SK-N-SH treated with all-trans-retinoic acid at 6 μM for 48 hours (cell line): ENCODE measurements around the gene CRTC3.

Source experiments
- ATAC-seq: fragments of 200-7000 bp; cut with Tn5 transposase; 3 replicates; pipeline ENCODE4 v1.9.1; 2020; ENCODE audit warnings: mild to moderate bottlenecking, moderate library complexity
- ARNTL ChIP-seq: fragments of 450-650 bp; formaldehyde crosslinking; IDR thresholded peaks from 2 replicates; pipeline ENCODE4 v1.5.0; 2020; ENCODE audit warnings: low read depth, mild to moderate bottlenecking, moderate library complexity, borderline replicate concordance
- BACH2 ChIP-seq: fragments of 250-450 bp; sonication (Bioruptor Pico); IDR thresholded peaks from 2 replicates; pipeline ENCODE4 v1.9.0; 2021; ENCODE audit warnings: mild to moderate bottlenecking, borderline replicate concordance
- CSDC2 ChIP-seq: fragments of 250-450 bp; sonication (Bioruptor Pico); IDR thresholded peaks from 2 replicates; pipeline ENCODE4 v1.5.0; 2020; ENCODE audit warnings: mild to moderate bottlenecking, moderate library complexity
- CSRNP3 ChIP-seq: fragments of 250-450 bp; sonication (Bioruptor Pico); IDR thresholded peaks from 2 replicates; pipeline ENCODE4 v1.5.1; 2021; ENCODE audit warnings: mild to moderate bottlenecking, moderate library complexity
- ESRRG ChIP-seq: fragments of 250-450 bp; sonication (Bioruptor Pico); IDR thresholded peaks from 2 replicates; pipeline ENCODE4 v1.6.1; 2021; ENCODE audit warnings: mild to moderate bottlenecking
- GLIS3 ChIP-seq: fragments of 250-450 bp; sonication (Bioruptor Pico); IDR thresholded peaks from 2 replicates; pipeline ENCODE4 v1.5.0; 2020; ENCODE audit warnings: mild to moderate bottlenecking, moderate library complexity
- ISL1 ChIP-seq: fragments of 250-450 bp; sonication (Bioruptor Pico); IDR thresholded peaks from 2 replicates; pipeline ENCODE4 v2.1.2; 2022; ENCODE audit warnings: mild to moderate bottlenecking, moderate library complexity
- OSR1 ChIP-seq: fragments of 250-450 bp; sonication (Bioruptor Pico); IDR thresholded peaks from 2 replicates; pipeline ENCODE4 v1.8.0; 2022; ENCODE audit warnings: moderate library complexity, mild to moderate bottlenecking, inconsistent platforms
- PPARA ChIP-seq: fragments of 250-450 bp; sonication (Bioruptor Pico); IDR thresholded peaks from 2 replicates; pipeline ENCODE4 v1.5.0; 2020; ENCODE audit warnings: mild to moderate bottlenecking, borderline replicate concordance
- RARB ChIP-seq: fragments of 250-450 bp; sonication (Bioruptor Pico); IDR thresholded peaks from 2 replicates; pipeline ENCODE4 v1.8.0; 2021; ENCODE audit warnings: mild to moderate bottlenecking, moderate library complexity
- SNAI2 ChIP-seq: fragments of 250-450 bp; sonication (Bioruptor Pico); IDR thresholded peaks from 2 replicates; pipeline ENCODE4 v1.5.0; 2020; ENCODE audit warnings: mild to moderate bottlenecking, moderate library complexity
- TCF4 ChIP-seq: fragments of 250-450 bp; sonication (Bioruptor Pico); IDR thresholded peaks from 2 replicates; pipeline ENCODE4 v1.8.0; 2021; ENCODE audit warnings: mild to moderate bottlenecking, moderate library complexity, borderline replicate concordance
- TOX ChIP-seq: fragments of 250-450 bp; sonication (Bioruptor Pico); IDR thresholded peaks from 2 replicates; pipeline ENCODE4 v1.8.0; 2021; ENCODE audit warnings: mild to moderate bottlenecking, moderate library complexity, borderline replicate concordance
- ZFP30 ChIP-seq: fragments of 450-650 bp; formaldehyde crosslinking; IDR thresholded peaks from 2 replicates; pipeline ENCODE4 v1.5.0; 2022; ENCODE audit warnings: mild to moderate bottlenecking, moderate library complexity
- ZNF565 ChIP-seq: fragments of 450-650 bp; formaldehyde crosslinking; conservative IDR thresholded peaks from 2 replicates; pipeline ENCODE4 v1.5.0; 2020; ENCODE audit warnings: low read depth, mild to moderate bottlenecking, moderate library complexity
- ZNF70 ChIP-seq: fragments of 450-650 bp; formaldehyde crosslinking; IDR thresholded peaks from 2 replicates; pipeline ENCODE4 v1.5.0; 2020; ENCODE audit warnings: mild to moderate bottlenecking, moderate library complexity
- ZNF8 ChIP-seq: fragments of 450-650 bp; formaldehyde crosslinking; IDR thresholded peaks from 2 replicates; pipeline ENCODE4 v1.5.0; 2020; ENCODE audit warnings: mild to moderate bottlenecking, moderate library complexity
- TF ChIP-seq, protein P1 (sequence below): fragments of 250-450 bp; sonication (Bioruptor Pico); IDR thresholded peaks from 2 replicates; pipeline ENCODE4 v1.5.0; 2020; ENCODE audit warnings: mild to moderate bottlenecking, moderate library complexity
- TF ChIP-seq, protein P2 (sequence below): fragments of 250-450 bp; sonication (Bioruptor Pico); IDR thresholded peaks from 2 replicates; pipeline ENCODE4 v1.8.0; 2021; ENCODE audit warnings: low read depth, mild to moderate bottlenecking, moderate library complexity, borderline replicate concordance
- TF ChIP-seq, protein P3 (sequence below): fragments of 250-450 bp; sonication (Bioruptor Pico); IDR thresholded peaks from 2 replicates; pipeline ENCODE4 v1.5.1; 2020; ENCODE audit warnings: low read depth, mild to moderate bottlenecking, moderate library complexity

The CRTC3 gene

GRCh38 chr15:90497376-90497775, 32.3 kb upstream of the CRTC3 start:
- TF ChIP-seq ZNF8 (CRISPR knock-in tag) = no peak
- TF ChIP-seq PPARA (CRISPR knock-in tag) = no peak
- TF ChIP-seq ZFP30 (CRISPR knock-in tag) = no peak
- TF ChIP-seq, protein P1, sequence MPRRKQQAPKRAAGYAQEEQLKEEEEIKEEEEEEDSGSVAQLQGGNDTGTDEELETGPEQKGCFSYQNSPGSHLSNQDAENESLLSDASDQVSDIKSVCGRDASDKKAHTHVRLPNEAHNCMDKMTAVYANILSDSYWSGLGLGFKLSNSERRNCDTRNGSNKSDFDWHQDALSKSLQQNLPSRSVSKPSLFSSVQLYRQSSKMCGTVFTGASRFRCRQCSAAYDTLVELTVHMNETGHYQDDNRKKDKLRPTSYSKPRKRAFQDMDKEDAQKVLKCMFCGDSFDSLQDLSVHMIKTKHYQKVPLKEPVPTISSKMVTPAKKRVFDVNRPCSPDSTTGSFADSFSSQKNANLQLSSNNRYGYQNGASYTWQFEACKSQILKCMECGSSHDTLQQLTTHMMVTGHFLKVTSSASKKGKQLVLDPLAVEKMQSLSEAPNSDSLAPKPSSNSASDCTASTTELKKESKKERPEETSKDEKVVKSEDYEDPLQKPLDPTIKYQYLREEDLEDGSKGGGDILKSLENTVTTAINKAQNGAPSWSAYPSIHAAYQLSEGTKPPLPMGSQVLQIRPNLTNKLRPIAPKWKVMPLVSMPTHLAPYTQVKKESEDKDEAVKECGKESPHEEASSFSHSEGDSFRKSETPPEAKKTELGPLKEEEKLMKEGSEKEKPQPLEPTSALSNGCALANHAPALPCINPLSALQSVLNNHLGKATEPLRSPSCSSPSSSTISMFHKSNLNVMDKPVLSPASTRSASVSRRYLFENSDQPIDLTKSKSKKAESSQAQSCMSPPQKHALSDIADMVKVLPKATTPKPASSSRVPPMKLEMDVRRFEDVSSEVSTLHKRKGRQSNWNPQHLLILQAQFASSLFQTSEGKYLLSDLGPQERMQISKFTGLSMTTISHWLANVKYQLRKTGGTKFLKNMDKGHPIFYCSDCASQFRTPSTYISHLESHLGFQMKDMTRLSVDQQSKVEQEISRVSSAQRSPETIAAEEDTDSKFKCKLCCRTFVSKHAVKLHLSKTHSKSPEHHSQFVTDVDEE = no peak
- TF ChIP-seq GLIS3 (CRISPR knock-in tag) = no peak
- TF ChIP-seq CSDC2 = no peak
- no peak for TF ChIP-seq TOX (CRISPR knock-in tag)
- TF ChIP-seq CSRNP3 (CRISPR knock-in tag) = no peak
- no peak for TF ChIP-seq TCF4
- no peak for TF ChIP-seq SNAI2 (CRISPR knock-in tag)
- TF ChIP-seq ESRRG (CRISPR knock-in tag) = no peak
- TF ChIP-seq, protein P2, sequence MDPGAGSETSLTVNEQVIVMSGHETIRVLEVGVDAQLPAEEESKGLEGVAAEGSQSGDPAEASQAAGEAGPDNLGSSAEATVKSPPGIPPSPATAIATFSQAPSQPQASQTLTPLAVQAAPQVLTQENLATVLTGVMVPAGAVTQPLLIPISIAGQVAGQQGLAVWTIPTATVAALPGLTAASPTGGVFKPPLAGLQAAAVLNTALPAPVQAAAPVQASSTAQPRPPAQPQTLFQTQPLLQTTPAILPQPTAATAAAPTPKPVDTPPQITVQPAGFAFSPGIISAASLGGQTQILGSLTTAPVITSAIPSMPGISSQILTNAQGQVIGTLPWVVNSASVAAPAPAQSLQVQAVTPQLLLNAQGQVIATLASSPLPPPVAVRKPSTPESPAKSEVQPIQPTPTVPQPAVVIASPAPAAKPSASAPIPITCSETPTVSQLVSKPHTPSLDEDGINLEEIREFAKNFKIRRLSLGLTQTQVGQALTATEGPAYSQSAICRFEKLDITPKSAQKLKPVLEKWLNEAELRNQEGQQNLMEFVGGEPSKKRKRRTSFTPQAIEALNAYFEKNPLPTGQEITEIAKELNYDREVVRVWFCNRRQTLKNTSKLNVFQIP (CRISPR knock-in tag) = no peak
- no peak for TF ChIP-seq OSR1 (CRISPR knock-in tag)
- TF ChIP-seq, protein P3, sequence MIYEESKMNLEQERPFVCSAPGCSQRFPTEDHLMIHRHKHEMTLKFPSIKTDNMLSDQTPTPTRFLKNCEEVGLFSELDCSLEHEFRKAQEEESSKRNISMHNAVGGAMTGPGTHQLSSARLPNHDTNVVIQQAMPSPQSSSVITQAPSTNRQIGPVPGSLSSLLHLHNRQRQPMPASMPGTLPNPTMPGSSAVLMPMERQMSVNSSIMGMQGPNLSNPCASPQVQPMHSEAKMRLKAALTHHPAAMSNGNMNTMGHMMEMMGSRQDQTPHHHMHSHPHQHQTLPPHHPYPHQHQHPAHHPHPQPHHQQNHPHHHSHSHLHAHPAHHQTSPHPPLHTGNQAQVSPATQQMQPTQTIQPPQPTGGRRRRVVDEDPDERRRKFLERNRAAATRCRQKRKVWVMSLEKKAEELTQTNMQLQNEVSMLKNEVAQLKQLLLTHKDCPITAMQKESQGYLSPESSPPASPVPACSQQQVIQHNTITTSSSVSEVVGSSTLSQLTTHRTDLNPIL (CRISPR knock-in tag) = no peak
- no peak for TF ChIP-seq ZNF565 (CRISPR knock-in tag)
- no peak for TF ChIP-seq RARB
- TF ChIP-seq BACH2 (CRISPR knock-in tag) = no peak
- TF ChIP-seq ARNTL (CRISPR knock-in tag) = no peak
- no peak for ATAC-seq

DNA sequence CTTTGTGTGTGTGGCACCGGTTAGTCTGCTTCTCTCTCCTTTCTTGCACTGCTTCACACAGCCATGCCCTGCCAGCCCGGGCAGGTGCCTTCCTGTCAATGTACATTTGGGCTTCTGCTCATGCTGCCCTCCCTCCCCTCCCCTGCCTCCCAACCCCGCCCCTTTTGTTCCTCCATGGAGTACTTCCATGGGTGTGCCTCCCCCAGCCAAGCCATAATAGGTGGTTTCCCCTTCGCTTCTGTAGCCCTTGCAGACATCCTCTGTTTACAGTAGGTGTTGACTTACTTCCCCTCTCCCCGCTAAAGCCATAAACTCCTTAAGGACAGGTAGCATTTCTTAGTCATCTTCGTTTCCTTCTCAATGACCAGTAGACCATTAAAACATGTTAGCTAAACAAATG, 31.8 kb upstream of the CRTC3 start:
- ATAC-seq = no peak
- TF ChIP-seq ZNF70 (CRISPR knock-in tag) (no peak), CSRNP3 (CRISPR knock-in tag) (no peak), BACH2 (CRISPR knock-in tag) (no peak), ISL1 (CRISPR knock-in tag) (no peak), RARB (no peak)
- TF ChIP-seq, protein P1 = no peak
- TF ChIP-seq, protein P3 (CRISPR knock-in tag) = no peak
